ENCODE results near the gene FAM241B. TPM values are rescaled to one million over a fixed set of nuclear protein-coding genes. Genes with fewer than 3 reads are reported as not detected.

The FAM241B gene
- total RNA-seq, 1 experiment from 2014 or later = 24.4 TPM

DNA sequence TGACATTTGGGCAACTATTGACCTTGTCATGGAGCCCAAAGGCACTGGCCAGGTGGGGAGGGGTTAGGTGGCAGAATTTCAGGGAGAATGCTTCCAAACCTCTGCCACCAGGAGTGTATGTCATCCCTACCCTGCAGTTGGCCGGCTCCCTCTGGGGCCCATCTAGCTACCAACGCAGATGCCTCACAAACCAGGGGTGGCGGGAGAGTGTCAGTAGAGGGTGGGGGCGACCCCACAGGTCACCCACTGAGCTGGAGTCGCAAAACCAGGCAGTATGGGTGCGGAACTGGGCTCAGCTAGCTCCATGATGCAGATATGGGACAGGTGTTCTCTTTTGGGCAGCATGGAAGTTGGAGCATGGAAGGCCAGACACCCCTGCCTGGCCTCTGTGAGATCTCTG, 51.4 kb downstream of the FAM241B start:
- H3K27ac Mint-ChIP-seq = no peak overlapping the region
- H3K36me3 Mint-ChIP-seq = no peaks in the 10 kb centered on the region
- ChIA-PET POLR2A (no interaction called here), CTCF (interaction anchor here (0.6 to 2.5 kb wide), 4 partner anchors 8 to 165 kb away, joined by 3 to 7 read pairs (median 4); no protein-coding TSS in a partner anchor)
- TF ChIP-seq ETV6 (CRISPR knock-in tag; IDR thresholded peaks at IDR 0.05) = no peak
- no peak for TF ChIP-seq RORB (CRISPR knock-in tag; IDR thresholded peaks at IDR 0.05)
- TF ChIP-seq HMGA2 (CRISPR knock-in tag; IDR thresholded peaks at IDR 0.05) = no peak
- TF ChIP-seq ZBTB43 (CRISPR knock-in tag; IDR thresholded peaks at IDR 0.05) = no peak
- no peak for TF ChIP-seq USF2 (CRISPR knock-in tag; IDR thresholded peaks at IDR 0.05)
- no peak for TF ChIP-seq CREB1 (CRISPR knock-in tag; IDR thresholded peaks at IDR 0.05)
- TF ChIP-seq, protein P1, sequence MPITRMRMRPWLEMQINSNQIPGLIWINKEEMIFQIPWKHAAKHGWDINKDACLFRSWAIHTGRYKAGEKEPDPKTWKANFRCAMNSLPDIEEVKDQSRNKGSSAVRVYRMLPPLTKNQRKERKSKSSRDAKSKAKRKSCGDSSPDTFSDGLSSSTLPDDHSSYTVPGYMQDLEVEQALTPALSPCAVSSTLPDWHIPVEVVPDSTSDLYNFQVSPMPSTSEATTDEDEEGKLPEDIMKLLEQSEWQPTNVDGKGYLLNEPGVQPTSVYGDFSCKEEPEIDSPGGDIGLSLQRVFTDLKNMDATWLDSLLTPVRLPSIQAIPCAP (CRISPR knock-in tag; IDR thresholded peaks at IDR 0.05) = no peak
- TF ChIP-seq FOXK1 (CRISPR knock-in tag; IDR thresholded peaks at IDR 0.05) = no peak
- TF ChIP-seq GRHL2 (CRISPR knock-in tag; IDR thresholded peaks at IDR 0.05; ENCODE audit: insufficient replicate concordance, severe bottlenecking) = no peak
- TF ChIP-seq ZNF263 (CRISPR knock-in tag; IDR thresholded peaks at IDR 0.05; ENCODE audit: low read depth) = no peak
- TF ChIP-seq, protein P2, sequence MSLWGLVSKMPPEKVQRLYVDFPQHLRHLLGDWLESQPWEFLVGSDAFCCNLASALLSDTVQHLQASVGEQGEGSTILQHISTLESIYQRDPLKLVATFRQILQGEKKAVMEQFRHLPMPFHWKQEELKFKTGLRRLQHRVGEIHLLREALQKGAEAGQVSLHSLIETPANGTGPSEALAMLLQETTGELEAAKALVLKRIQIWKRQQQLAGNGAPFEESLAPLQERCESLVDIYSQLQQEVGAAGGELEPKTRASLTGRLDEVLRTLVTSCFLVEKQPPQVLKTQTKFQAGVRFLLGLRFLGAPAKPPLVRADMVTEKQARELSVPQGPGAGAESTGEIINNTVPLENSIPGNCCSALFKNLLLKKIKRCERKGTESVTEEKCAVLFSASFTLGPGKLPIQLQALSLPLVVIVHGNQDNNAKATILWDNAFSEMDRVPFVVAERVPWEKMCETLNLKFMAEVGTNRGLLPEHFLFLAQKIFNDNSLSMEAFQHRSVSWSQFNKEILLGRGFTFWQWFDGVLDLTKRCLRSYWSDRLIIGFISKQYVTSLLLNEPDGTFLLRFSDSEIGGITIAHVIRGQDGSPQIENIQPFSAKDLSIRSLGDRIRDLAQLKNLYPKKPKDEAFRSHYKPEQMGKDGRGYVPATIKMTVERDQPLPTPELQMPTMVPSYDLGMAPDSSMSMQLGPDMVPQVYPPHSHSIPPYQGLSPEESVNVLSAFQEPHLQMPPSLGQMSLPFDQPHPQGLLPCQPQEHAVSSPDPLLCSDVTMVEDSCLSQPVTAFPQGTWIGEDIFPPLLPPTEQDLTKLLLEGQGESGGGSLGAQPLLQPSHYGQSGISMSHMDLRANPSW (CRISPR knock-in tag; conservative IDR thresholded peaks at IDR 0.05; ENCODE audit: low read depth) = no peak
- TF ChIP-seq NR1H2 (CRISPR knock-in tag; IDR thresholded peaks at IDR 0.05) = no peak
- TF ChIP-seq, protein P3, sequence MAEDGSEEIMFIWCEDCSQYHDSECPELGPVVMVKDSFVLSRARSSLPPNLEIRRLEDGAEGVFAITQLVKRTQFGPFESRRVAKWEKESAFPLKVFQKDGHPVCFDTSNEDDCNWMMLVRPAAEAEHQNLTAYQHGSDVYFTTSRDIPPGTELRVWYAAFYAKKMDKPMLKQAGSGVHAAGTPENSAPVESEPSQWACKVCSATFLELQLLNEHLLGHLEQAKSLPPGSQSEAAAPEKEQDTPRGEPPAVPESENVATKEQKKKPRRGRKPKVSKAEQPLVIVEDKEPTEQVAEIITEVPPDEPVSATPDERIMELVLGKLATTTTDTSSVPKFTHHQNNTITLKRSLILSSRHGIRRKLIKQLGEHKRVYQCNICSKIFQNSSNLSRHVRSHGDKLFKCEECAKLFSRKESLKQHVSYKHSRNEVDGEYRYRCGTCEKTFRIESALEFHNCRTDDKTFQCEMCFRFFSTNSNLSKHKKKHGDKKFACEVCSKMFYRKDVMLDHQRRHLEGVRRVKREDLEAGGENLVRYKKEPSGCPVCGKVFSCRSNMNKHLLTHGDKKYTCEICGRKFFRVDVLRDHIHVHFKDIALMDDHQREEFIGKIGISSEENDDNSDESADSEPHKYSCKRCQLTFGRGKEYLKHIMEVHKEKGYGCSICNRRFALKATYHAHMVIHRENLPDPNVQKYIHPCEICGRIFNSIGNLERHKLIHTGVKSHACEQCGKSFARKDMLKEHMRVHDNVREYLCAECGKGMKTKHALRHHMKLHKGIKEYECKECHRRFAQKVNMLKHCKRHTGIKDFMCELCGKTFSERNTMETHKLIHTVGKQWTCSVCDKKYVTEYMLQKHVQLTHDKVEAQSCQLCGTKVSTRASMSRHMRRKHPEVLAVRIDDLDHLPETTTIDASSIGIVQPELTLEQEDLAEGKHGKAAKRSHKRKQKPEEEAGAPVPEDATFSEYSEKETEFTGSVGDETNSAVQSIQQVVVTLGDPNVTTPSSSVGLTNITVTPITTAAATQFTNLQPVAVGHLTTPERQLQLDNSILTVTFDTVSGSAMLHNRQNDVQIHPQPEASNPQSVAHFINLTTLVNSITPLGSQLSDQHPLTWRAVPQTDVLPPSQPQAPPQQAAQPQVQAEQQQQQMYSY (CRISPR knock-in tag; IDR thresholded peaks at IDR 0.05) = no peak
- TF ChIP-seq ZBTB21 (CRISPR knock-in tag; IDR thresholded peaks at IDR 0.05; ENCODE audit: borderline replicate concordance) = no peak
- no peak overlapping the region for H3K4me3 Mint-ChIP-seq
- H3K9me3 Mint-ChIP-seq = no peaks in the 10 kb centered on the region
- no peak for DNase-seq (ENCODE audit: low spot score)
- H3K27me3 Mint-ChIP-seq (ENCODE audit: low read depth) = peaks cover 3% of the 10 kb centered on the region; the same call in 1 of the 2 replicates
- no peak for ATAC-seq
- H3K4me1 Mint-ChIP-seq = peaks cover 21% of the 10 kb centered on the region

GRCh38 chr10:69682955-69683474, 53.0 kb downstream of the FAM241B start:
- ChIA-PET CTCF (interaction anchor here (1.2 to 2.5 kb wide), 3 partner anchors 13 to 46 kb away, joined by 4 to 7 read pairs (median 7); no protein-coding TSS in a partner anchor), POLR2A (no interaction called here)
- H3K4me1 Mint-ChIP-seq = peaks cover 21% of the 10 kb centered on the region
- peaks cover under 1% of the 10 kb centered on the region; the same call in 1 of the 2 replicates for H3K9me3 Mint-ChIP-seq
- H3K36me3 Mint-ChIP-seq = no peaks in the 10 kb centered on the region
- ATAC-seq = no peak
- no peak overlapping the region for H3K27ac Mint-ChIP-seq
- DNase-seq (ENCODE audit: low spot score) = no peak
- H3K27me3 Mint-ChIP-seq (ENCODE audit: low read depth) = peaks cover 3% of the 10 kb centered on the region
- H3K4me3 Mint-ChIP-seq = no peak overlapping the region
- TF ChIP-seq CBFB (CRISPR knock-in tag; IDR thresholded peaks at IDR 0.05; ENCODE audit: low read depth) (no peak), JUN (CRISPR knock-in tag; IDR thresholded peaks at IDR 0.05) (no peak), IRF2 (CRISPR knock-in tag; IDR thresholded peaks at IDR 0.05; ENCODE audit: borderline replicate concordance, low read depth) (no peak), RELA (CRISPR knock-in tag; IDR thresholded peaks at IDR 0.05; ENCODE audit: borderline replicate concordance) (no peak), AR (CRISPR knock-in tag; IDR thresholded peaks at IDR 0.05) (no peak), ZNF263 (CRISPR knock-in tag; IDR thresholded peaks at IDR 0.05; ENCODE audit: low read depth) (no peak), ZNF121 (CRISPR knock-in tag; IDR thresholded peaks at IDR 0.05) (no peak), MXD4 (CRISPR knock-in tag; IDR thresholded peaks at IDR 0.05; ENCODE audit: borderline replicate concordance) (no peak)
- TF ChIP-seq, protein P4, sequence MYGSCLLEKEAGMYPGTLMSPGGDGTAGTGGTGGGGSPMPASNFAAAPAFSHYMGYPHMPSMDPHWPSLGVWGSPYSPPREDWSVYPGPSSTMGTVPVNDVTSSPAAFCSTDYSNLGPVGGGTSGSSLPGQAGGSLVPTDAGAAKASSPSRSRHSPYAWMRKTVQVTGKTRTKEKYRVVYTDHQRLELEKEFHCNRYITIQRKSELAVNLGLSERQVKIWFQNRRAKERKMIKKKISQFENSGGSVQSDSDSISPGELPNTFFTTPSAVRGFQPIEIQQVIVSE (CRISPR knock-in tag; IDR thresholded peaks at IDR 0.05; ENCODE audit: borderline replicate concordance) = no peak

Measured in WTC11 (cell line).